Retinal pigment epithelial cell (primary cell): ENCODE measurements around the gene KLF5.
A peak's percentile ranks its signal among the peaks of the same experiment; 100 is the strongest.

Source experiments
- DNase-seq: peaks from one replicate; pipeline ENCODE4 v3.0.0-alpha.2; 2010; ENCODE audit warnings: low read depth
- H3K4me3 ChIP-seq: 2 replicates; pipeline ENCODE4 v1.5.1; 2011; ENCODE audit warnings: mild to moderate bottlenecking, low read length, control low read depth, moderate library complexity
- TF ChIP-seq, protein P1 (sequence below): conservative IDR thresholded peaks from 2 replicates; pipeline ENCODE4 v1.5.1; 2011; ENCODE audit warnings: low read depth, low read length, control low read depth, inconsistent platforms

KLF5 gene

DNA sequence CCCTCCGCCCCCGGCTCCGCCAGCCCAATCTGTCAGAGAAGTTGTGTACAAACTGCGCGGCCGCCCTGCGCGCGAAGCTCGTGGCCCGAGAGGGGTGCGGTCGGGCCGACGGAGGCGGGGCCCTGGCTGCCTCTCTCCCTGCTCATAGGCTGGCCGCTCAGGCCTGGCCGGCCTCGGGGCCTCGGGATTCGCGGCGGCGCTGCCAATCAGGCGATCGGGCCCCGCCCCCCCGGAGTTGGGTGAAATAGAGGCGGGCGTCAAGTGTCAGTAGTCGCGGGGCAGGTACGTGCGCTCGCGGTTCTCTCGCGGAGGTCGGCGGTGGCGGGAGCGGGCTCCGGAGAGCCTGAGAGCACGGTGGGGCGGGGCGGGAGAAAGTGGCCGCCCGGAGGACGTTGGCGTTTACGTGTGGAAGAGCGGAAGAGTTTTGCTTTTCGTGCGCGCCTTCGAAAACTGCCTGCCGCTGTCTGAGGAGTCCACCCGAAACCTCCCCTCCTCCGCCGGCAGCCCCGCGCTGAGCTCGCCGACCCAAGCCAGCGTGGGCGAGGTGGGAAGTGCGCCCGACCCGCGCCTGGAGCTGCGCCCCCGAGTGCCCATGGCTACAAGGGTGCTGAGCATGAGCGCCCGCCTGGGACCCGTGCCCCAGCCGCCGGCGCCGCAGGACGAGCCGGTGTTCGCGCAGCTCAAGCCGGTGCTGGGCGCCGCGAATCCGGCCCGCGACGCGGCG is at the start of gene KLF5:
KLF5 (plus strand) TSS at position 270 of the 724 bp plus-strand sequence; CDS start at position 593, 323 bp downstream.
- TF ChIP-seq, protein P1, sequence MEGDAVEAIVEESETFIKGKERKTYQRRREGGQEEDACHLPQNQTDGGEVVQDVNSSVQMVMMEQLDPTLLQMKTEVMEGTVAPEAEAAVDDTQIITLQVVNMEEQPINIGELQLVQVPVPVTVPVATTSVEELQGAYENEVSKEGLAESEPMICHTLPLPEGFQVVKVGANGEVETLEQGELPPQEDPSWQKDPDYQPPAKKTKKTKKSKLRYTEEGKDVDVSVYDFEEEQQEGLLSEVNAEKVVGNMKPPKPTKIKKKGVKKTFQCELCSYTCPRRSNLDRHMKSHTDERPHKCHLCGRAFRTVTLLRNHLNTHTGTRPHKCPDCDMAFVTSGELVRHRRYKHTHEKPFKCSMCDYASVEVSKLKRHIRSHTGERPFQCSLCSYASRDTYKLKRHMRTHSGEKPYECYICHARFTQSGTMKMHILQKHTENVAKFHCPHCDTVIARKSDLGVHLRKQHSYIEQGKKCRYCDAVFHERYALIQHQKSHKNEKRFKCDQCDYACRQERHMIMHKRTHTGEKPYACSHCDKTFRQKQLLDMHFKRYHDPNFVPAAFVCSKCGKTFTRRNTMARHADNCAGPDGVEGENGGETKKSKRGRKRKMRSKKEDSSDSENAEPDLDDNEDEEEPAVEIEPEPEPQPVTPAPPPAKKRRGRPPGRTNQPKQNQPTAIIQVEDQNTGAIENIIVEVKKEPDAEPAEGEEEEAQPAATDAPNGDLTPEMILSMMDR = no peak
- peak; percentile 81 for DNase-seq
- peak within 1 kb of the TSS; percentile 92 for H3K4me3 ChIP-seq

DNA sequence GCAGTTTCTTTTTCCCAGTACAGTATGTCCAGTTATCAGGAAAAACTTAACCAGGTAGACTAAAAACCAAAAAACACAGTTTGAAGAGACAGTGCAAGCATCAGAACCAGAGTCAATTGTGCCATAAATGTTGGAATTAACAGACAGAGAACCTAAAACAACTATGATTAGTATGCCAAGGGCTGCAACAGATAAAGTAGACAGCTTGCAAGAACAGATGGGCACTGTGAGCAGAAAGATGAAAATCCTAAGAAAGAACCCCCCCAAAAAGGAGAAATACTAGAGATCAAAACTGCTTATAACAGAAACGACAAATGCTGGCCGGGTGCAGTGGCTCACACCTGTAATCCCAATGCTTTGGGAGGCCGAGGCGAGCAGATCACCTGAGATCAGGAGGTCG is 47.1 kb upstream of the KLF5 start:
- H3K4me3 ChIP-seq = no peak overlapping the region
- no peak for DNase-seq
- TF ChIP-seq, protein P1 = no peak

DNA sequence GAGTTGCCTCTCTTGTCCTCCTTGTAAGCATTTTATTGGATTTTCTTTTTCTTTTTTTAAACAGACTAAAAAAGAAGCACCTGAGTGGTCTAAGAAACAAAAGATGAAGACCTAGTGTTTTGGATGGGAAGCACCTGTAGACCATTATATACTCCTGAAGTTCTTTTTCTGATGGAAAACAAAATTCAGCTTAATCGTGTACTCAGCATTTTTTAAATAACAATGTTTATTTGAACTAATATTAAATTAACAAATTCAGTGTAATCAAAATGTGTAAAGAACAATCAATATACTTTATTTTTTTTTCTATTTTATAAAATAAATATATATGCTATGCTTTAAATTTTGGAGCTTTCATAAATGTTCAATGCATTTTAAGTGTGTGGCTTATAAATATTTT is 43.0 kb upstream of the KLF5 start:
- TF ChIP-seq, protein P1 = no peak
- no peak for DNase-seq
- no peak overlapping the region for H3K4me3 ChIP-seq

DNA sequence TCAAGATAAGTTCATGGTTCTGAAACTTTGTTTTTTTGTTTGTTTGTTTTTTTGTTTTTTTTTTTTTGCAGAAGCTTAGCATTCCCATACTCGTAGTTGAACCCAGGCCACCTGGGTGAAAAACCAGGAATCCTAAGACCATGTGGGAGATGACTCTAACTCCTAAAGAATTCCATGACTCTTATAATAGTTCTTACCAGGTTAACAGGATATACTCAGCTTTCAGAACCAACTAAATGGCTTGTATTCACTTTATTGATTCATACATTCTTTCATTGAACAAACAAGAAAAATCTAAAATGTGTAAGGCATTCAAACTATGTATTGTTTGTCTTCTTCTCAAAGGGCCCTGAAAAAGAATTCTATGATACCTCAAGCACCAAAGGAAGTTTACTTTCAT is 40.5 kb upstream of the KLF5 start:
- DNase-seq = no peak
- TF ChIP-seq, protein P1 = no peak
- no peak overlapping the region for H3K4me3 ChIP-seq

DNA sequence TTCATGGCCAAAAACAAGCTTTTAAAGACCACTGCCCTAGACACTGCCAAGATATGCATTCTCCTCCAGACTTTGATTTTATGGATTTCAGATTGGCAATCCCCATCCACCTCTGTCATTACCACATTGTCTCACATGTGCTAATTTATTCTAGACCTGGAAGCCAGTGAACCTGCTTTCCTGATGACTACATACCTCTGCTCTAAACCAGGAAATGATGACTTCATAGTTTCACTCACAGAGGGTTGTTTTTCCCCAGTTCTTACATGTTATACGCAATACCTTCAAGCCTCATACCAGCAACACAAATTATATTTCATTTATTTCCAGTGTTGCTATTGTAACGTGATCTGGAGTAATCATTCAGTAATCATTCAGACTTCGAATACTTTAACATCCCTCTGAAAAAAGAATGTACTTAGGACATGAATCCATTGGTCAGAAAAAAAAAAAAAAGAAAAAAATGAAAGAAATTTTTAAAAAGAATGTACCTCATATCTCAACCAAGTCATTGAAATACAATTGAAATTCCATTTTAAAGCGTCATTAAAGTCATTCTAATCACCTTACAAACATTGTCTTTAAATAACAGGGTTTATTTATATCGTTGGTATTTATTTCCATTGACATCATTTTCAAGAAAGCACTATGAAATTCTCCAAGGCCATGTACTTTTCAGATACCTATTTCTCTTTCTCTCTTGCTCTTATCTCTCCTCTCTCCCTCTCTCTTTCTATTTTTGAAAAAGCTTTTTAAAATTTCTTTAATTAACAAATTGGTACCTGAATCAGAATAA is 33.4 kb upstream of the KLF5 start:
- no peak for DNase-seq
- H3K4me3 ChIP-seq = no peak overlapping the region
- TF ChIP-seq, protein P1 = no peak

DNA sequence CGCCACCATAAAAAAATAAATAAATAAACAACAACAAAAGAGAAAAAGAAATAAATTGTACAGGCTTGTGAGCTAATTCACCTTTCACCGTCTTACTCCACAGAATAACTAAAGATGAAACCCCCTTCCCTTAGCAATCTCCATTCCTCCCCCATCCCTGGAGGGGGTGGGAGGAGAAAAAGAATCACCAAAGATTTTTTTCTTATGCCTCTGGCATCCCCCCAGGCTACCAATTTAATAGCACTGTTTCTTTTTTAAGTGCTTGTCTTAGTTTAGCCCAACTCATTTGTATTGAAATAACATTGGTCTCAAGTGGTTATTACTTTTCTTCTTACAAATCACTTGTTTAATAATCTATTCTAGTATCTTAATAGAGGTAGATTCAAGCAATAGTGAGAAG is 23.9 kb upstream of the KLF5 start:
- H3K4me3 ChIP-seq = no peak overlapping the region
- TF ChIP-seq, protein P1 = no peak
- no peak for DNase-seq

DNA sequence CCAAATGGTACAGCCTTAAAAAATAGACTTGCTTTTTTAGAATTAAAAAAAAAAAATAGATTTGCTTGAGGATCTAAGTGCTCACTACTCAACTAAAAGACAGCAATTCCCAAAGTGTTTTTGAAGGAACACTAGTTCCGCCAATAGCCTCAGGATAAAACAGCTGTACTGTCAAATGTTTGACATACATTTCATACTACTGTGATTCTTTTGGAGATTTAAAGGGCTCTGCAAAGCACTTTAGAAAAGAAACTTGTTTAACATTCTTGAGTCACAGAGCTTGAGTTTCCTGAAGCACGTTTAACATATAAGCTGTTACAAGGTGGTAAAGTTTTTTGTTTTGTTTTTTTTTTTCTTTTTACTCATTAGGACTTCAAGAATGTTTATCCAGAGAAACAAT is 23.1 kb upstream of the KLF5 start:
- DNase-seq = no peak
- TF ChIP-seq, protein P1 = no peak
- no peak overlapping the region for H3K4me3 ChIP-seq
